CD4-positive, alpha-beta T cell treated with Interferon alpha-2 for 1 hour (primary cell): ENCODE results near the gene GRM3.

Experiments used
- DNase-seq, 2 donors: peaks; one replicate each; pipeline ENCODE4 v3.0.0-alpha.2; 2020 to 2022

GRM3 gene

DNA sequence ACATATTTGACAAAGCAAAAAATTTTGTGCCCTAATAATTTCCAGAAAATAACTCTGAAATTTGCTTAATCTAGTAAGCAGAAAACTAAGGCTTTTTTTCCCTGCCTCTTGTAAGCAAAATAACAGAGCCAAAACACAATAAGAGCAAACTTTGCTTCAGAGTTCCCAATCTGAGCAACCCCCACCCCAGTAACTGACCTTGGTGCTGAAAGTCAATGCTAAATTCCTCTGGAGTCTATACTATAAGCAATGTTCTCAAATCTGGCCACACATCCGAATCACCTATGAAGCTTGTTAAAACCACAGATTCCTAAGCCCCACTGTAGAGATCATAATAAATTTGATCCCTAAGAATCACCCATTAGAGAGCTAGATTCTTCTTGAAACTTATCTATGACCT lies 265.2 kb downstream of the GRM3 start:
- DNase-seq = no peak

DNA sequence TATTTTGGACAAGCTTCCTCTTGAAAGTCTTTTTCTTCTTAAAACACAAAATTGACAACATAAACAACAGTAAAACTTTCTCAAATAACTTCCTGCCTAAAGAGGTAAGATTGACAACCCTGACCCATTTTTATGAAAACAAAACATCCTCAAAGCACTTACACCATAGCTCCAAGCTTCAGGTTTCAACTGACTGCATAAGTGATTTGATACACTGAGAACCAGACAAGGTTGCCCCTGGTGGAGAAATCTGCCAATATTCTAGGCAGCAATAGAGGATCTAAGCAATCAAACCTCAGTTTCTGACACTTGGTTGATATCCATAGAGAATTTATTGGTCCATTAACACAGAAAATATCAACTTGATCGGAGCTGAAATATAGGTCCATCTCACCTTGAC lies 267.9 kb downstream of the GRM3 start:
- DNase-seq = no peak

DNA sequence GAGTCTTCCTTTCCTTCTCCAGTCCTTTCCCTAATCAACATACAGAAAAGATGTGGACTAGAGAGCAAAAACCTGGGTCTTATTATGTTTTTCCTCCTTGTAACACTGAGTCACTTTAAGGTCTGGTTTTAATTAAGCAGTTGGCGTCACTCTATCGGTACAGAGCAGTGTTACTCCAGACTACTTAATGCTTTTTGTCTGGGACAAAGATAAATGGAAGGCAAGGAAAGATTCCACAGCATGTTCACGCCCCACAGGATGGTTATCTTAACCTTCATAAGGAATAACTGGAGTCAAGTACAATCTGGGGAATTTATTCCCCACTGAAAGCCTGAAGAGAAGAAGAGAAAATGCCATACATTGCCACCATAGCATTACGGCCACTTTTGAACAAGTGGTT lies 270.0 kb downstream of the GRM3 start:
- DNase-seq = no peak
